HCT116 (cell line): ENCODE data around the gene DGAT2. TPM values are rescaled to one million over a fixed set of nuclear protein-coding genes. Genes with fewer than 3 reads are reported as not detected.

Experiments used
- ATAC-seq: fragments of 200-7000 bp; cut with Tn5 transposase; 2 replicates; pipeline ENCODE4 v1.9.1; 2020; ENCODE audit warnings: mild to moderate bottlenecking, moderate library complexity
- BruUV-seq: library from RNA; stranded (reverse); fragments of 400-500 nt; replicated peaks from 2 replicates; lab custom pipeline; 2021; lab: Mats Ljungman, UMichigan
- CTCF ChIA-PET: fragments of 300-600 bp; sonication (Branson Sonifier 250); formaldehyde crosslinking; loops from one replicate; lab custom pipeline; 2021; ENCODE audit warnings: antibody characterized with exemption; lab: Charles Lee
- POLR2A ChIA-PET: fragments of 300-600, 350-600 bp; sonication (Branson Sonifier 250); formaldehyde crosslinking; loops from one replicate; lab custom pipeline; 2021; ENCODE audit warnings: antibody characterized with exemption; lab: Charles Lee
- RAD21 ChIA-PET, 2 experiments: fragments of 300-600 bp; sonication (Branson Sonifier 250); formaldehyde crosslinking; loops; one replicate each; lab custom pipeline; 2023; ENCODE audit warnings: low total read pairs in 2 of 2; ENCODE audit not compliant: uncharacterized antibody in 2 of 2, unreplicated experiment in 2 of 2, low non-redundant PET in 1 of 2; lab: Charles Lee
- DNase-seq: peaks from one replicate; pipeline ENCODE4 v3.0.0-alpha.2; 2010; ENCODE audit warnings: low read depth, low spot score
- H2AFZ ChIP-seq: fragments of 200-600 bp; shearing (Covaris generic), sonication (generic); 2 replicates; pipeline ENCODE4 v1.6.1; 2017; ENCODE audit warnings: low read depth, mixed run types, mixed read lengths, antibody characterized with exemption, low read length; ENCODE audit not compliant: poor library complexity, severe bottlenecking
- H3K27ac ChIP-seq: 2 replicates; pipeline ENCODE4 v1.5.1; 2012; ENCODE audit warnings: low read depth, low read length
- H3K27me3 ChIP-seq: fragments of 200-600 bp; sonication (generic); 2 replicates; pipeline ENCODE4 v1.6.1; 2016; ENCODE audit warnings: mixed run types, low read length, mixed read lengths; ENCODE audit not compliant: insufficient read depth
- H3K36me3 ChIP-seq, 2 experiments: fragments of 200-500 bp in 1 of 2; fragments of 200-600 bp in 1 of 2; sonication (Bioruptor generic) in 1 of 2; sonication (generic) in 1 of 2; 2 replicates each; pipeline versions ENCODE4 v1.5.1 to v1.6.1; 2014 to 2016; ENCODE audit warnings: low read length in 2 of 2, inconsistent platforms in 1 of 2, mixed read lengths in 1 of 2, mixed run types in 1 of 2; ENCODE audit not compliant: insufficient read depth in 2 of 2, control insufficient read depth in 1 of 2
- H3K4me1 ChIP-seq, 2 experiments: fragments of 200-600 bp in 1 of 2; sonication (generic) in 1 of 2; 2 replicates each; pipeline versions ENCODE4 v1.5.1 to v1.6.1; 2012 to 2017; ENCODE audit warnings: low read length in 2 of 2, inconsistent platforms in 1 of 2, mild to moderate bottlenecking in 1 of 2, mixed read lengths in 1 of 2, mixed run types in 1 of 2, moderate library complexity in 1 of 2; ENCODE audit not compliant: insufficient read depth in 2 of 2, control insufficient read depth in 1 of 2
- H3K4me2 ChIP-seq: fragments of 200-600 bp; sonication (generic); 2 replicates; pipeline ENCODE4 v1.6.1; 2017; ENCODE audit warnings: mixed run types, low read length, mixed read lengths
- H3K4me3 ChIP-seq, 2 experiments: fragments of 200-600 bp in 1 of 2; sonication (generic) in 1 of 2; replicated peaks in 1 of 2; 2 replicates each; pipeline ENCODE4 v1.5.1; 2011 to 2016; ENCODE audit warnings: low read length in 2 of 2, control low read depth in 1 of 2, low read depth in 1 of 2, mild to moderate bottlenecking in 1 of 2, mixed read lengths in 1 of 2, mixed run types in 1 of 2
- H3K79me2 ChIP-seq: fragments of 200-600 bp; sonication (generic); 2 replicates; pipeline ENCODE4 v1.6.1; 2017; ENCODE audit warnings: mild to moderate bottlenecking, mixed run types, low read length, moderate library complexity, mixed read lengths; ENCODE audit not compliant: insufficient read depth
- H3K9ac ChIP-seq: fragments of 200-600 bp; sonication (generic); 2 replicates; pipeline ENCODE4 v1.6.1; 2016; ENCODE audit warnings: low read length, mixed read lengths
- H3K9me2 ChIP-seq: fragments of 200-600 bp; sonication (generic), shearing (Covaris generic); 2 replicates; pipeline ENCODE4 v1.6.1; 2017; ENCODE audit warnings: mixed run types, mild to moderate bottlenecking, moderate library complexity; ENCODE audit not compliant: insufficient read depth
- H3K9me3 ChIP-seq, 2 experiments: fragments of 200-500 bp in 1 of 2; fragments of 200-600 bp in 1 of 2; sonication (Bioruptor generic) in 1 of 2; sonication (generic) in 1 of 2; 2 replicates each; pipeline ENCODE4 v1.6.1; 2014 to 2017; ENCODE audit warnings: low read length in 2 of 2, mixed read lengths in 2 of 2, inconsistent platforms in 1 of 2, low read depth in 1 of 2, mild to moderate bottlenecking in 1 of 2, mixed run types in 1 of 2, moderate library complexity in 1 of 2; ENCODE audit not compliant: control insufficient read depth in 1 of 2, insufficient read depth in 1 of 2
- H4K20me1 ChIP-seq: fragments of 200-600 bp; sonication (generic), shearing (Covaris generic); 2 replicates; pipeline ENCODE4 v1.6.1; 2017; ENCODE audit warnings: mixed run types, mild to moderate bottlenecking, moderate library complexity; ENCODE audit not compliant: insufficient read depth
- ATF3 ChIP-seq: IDR thresholded peaks from 2 replicates; pipeline ENCODE4 v1.6.1; 2012
- CBX3 ChIP-seq: IDR thresholded peaks from 2 replicates; pipeline ENCODE4 v1.6.1; 2012; ENCODE audit warnings: low read depth
- CEBPB ChIP-seq: IDR thresholded peaks from 2 replicates; pipeline ENCODE4 v1.6.1; 2012; ENCODE audit warnings: low read depth
- CTCF ChIP-seq, 3 experiments: fragments of 200-600 bp in 1 of 3; sonication (generic) in 1 of 3; IDR thresholded peaks in 2 of 3; conservative IDR thresholded peaks in 1 of 3; 2 replicates each; pipeline ENCODE4 v1.5.1; 2012 to 2017; ENCODE audit warnings: low read depth in 2 of 3, low read length in 2 of 3, antibody characterized with exemption in 1 of 3, borderline replicate concordance in 1 of 3, control low read depth in 1 of 3, mild to moderate bottlenecking in 1 of 3, mixed read lengths in 1 of 3, mixed run types in 1 of 3, moderate library complexity in 1 of 3; ENCODE audit not compliant: insufficient read depth in 1 of 3
- EGR1 ChIP-seq: IDR thresholded peaks from 2 replicates; pipeline ENCODE4 v1.6.1; 2012; ENCODE audit warnings: low read depth
- ELF1 ChIP-seq: IDR thresholded peaks from 2 replicates; pipeline ENCODE4 v1.6.1; 2012; ENCODE audit warnings: low read depth, borderline replicate concordance
- EZH2 ChIP-seq: fragments of 200-600 bp; sonication (generic); IDR thresholded peaks from 2 replicates; pipeline ENCODE4 v1.6.1; 2017; ENCODE audit warnings: antibody characterized with exemption, mixed run types
- EZH2phosphoT487 ChIP-seq: fragments of 200-600 bp; IDR thresholded peaks from 2 replicates; pipeline ENCODE4 v1.6.1; 2018; ENCODE audit warnings: antibody characterized with exemption, borderline replicate concordance
- JUND ChIP-seq: IDR thresholded peaks from 2 replicates; pipeline ENCODE4 v1.6.1; 2012
- MAX ChIP-seq: IDR thresholded peaks from 2 replicates; pipeline ENCODE4 v1.6.1; 2012
- POLR2A ChIP-seq: IDR thresholded peaks from 2 replicates; pipeline ENCODE4 v1.7.0; 2011; ENCODE audit warnings: borderline replicate concordance; ENCODE audit not compliant: insufficient read depth, insufficient read length; ENCODE audit errors: extremely low read depth
- RAD21 ChIP-seq: IDR thresholded peaks from 2 replicates; pipeline ENCODE4 v1.6.1; 2012; ENCODE audit warnings: low read depth, mild to moderate bottlenecking
- REST ChIP-seq: IDR thresholded peaks from 2 replicates; pipeline ENCODE4 v1.6.1; 2012; ENCODE audit warnings: low read depth
- SP1 ChIP-seq: IDR thresholded peaks from 2 replicates; pipeline ENCODE4 v1.6.1; 2012; ENCODE audit warnings: low read depth
- SRF ChIP-seq: IDR thresholded peaks from 2 replicates; pipeline ENCODE4 v1.6.1; 2012; ENCODE audit warnings: low read depth
- YY1 ChIP-seq: IDR thresholded peaks from 2 replicates; pipeline ENCODE4 v1.6.1; 2011; ENCODE audit warnings: low read length, low read depth, moderate library complexity, mild to moderate bottlenecking; ENCODE audit not compliant: insufficient replicate concordance; ENCODE audit errors: extremely low read depth
- ZFX ChIP-seq: fragments of 450-650 bp; IDR thresholded peaks from 2 replicates; pipeline ENCODE4 v1.6.1; 2017
- ZNF274 ChIP-seq: fragments of 200-500 bp; sonication (Bioruptor generic); IDR thresholded peaks from 2 replicates; pipeline ENCODE4 v1.6.1; 2014; ENCODE audit warnings: mild to moderate bottlenecking, low read depth, low read length, inconsistent platforms
- intact Hi-C: fragments of 100-400 bp; cut with micrococcal nuclease; formaldehyde crosslinking; loops from 2 replicates; pipeline ENCODE4 v1.10.0; 2022
- total RNA-seq: library from RNA; stranded (reverse); gene quantifications from one replicate; pipeline ENCODE4 v1.2.1, GENCODE V29; 2021; ENCODE audit not compliant: unreplicated experiment

The DGAT2 gene
- total RNA-seq, 1 experiment from 2014 or later: 2.4 TPM

GRCh38 chr11:75812542-75813040 lies 44.0 kb downstream of the DGAT2 start (continued):
- TF ChIP-seq CTCF (IDR thresholded peaks at IDR 0.05 in 2 of 3, conservative IDR thresholded peaks at IDR 0.05 in 1 of 3; ENCODE audit: borderline replicate concordance in 1 of 3, insufficient read depth in 1 of 3, low read depth in 2 of 3, low read length in 2 of 3): no peak
- TF ChIP-seq ATF3: no peak
- no peak for TF ChIP-seq YY1
- TF ChIP-seq EGR1: no peak
- no peak for TF ChIP-seq SP1
- no peak for TF ChIP-seq EZH2phosphoT487
- no peak for TF ChIP-seq ZFX
- no peak for TF ChIP-seq JUND
- no peak for TF ChIP-seq ZNF274
- TF ChIP-seq POLR2A: no peak

GRCh38 chr11:75813124-75813523 lies 44.5 kb downstream of the DGAT2 start:
- Histone ChIP-seq H2AFZ (no peak overlapping the region), H3K9me2 (no peaks in the 10 kb centered on the region), H3K27ac (no peak overlapping the region), H3K4me2 (peak overlapping the region; percentile 83), H3K9me3 (no peaks in the 10 kb centered on the region), H3K27me3 (no peaks in the 10 kb centered on the region), H3K79me2 (peaks cover 7% of the 10 kb centered on the region; the same call in 1 of the 2 replicates), H4K20me1 (no peaks in the 10 kb centered on the region), H3K36me3 (no peaks in the 10 kb centered on the region), H3K4me3 (no peak overlapping the region), H3K9ac (no peak overlapping the region), H3K4me1 (peaks cover 22 to 33% of the 10 kb centered on the region in 2 experiments)
- no peak for DNase-seq
- POLR2A ChIA-PET: no interaction called here
- no peak for ATAC-seq
- CTCF ChIA-PET: interaction anchor here (0.6 to 1.2 kb wide), 2 partner anchors 90 to 339 kb away, joined by 3 read pairs; no protein-coding TSS in a partner anchor
- RAD21 ChIA-PET: interaction anchor here in 1 of 2 experiments (0.7 kb wide), 1 partner anchor 378 kb away, joined by 4 read pairs; no protein-coding TSS in a partner anchor
- no TSS peak for BruUV-seq
- intact Hi-C loops: no loop called here
- TF ChIP-seq RAD21 (no peak), YY1 (no peak), EZH2 (no peak), CBX3 (no peak), CEBPB (no peak), SRF (no peak), EGR1 (no peak), ELF1 (no peak), CTCF (IDR thresholded peaks at IDR 0.05 in 2 of 3, conservative IDR thresholded peaks at IDR 0.05 in 1 of 3; ENCODE audit: borderline replicate concordance in 1 of 3, insufficient read depth in 1 of 3, low read depth in 2 of 3, low read length in 2 of 3) (no peak), EZH2phosphoT487 (no peak), ZNF274 (no peak), MAX (no peak), REST (no peak)
